Measurements from ENCODE around the gene OR6S1.

DNA sequence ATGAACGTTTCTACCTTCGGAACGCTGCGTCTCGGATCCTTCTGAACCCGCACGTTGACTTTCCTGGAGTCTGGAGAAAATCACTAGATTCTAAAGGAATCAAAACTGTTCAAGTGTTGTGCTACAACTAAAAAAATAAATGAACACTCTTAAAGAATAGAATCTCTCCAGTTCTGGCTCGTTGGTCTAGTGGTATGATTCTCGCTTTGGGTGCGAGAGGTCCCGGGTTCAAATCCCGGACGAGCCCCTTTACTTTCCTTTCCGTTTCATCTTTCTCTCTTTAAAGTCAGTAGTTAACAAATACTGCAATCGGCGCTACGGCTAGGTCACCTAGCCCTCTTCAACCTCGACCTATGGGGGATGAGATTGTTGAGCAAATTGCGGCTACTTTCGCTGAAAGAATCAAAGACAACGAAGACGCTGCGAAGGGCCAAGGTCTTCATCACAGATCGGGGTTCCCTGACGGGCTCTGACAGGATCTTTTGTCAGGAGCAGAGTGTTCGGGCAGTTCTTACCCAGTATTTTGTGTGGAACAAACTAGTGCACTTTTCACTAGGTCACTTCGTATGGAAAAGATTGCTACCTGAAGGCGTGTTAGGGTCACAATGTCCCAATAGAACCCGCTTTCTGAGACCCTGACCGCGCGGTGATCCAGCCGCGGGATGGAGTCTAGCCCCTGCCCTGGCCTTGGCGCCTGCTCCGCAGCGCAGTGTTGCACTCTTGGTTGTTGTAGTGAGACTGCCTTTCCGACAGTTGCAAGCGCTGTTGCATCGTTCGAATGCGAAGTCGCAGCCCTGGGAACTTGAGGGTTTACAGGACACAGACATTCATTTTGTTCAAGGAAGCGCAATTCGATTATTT is 8.4 kb downstream of the OR6S1 start:
- no peak for TF ChIP-seq POLR2A (IDR thresholded peaks at IDR 0.05)
- TF ChIP-seq, protein P1, sequence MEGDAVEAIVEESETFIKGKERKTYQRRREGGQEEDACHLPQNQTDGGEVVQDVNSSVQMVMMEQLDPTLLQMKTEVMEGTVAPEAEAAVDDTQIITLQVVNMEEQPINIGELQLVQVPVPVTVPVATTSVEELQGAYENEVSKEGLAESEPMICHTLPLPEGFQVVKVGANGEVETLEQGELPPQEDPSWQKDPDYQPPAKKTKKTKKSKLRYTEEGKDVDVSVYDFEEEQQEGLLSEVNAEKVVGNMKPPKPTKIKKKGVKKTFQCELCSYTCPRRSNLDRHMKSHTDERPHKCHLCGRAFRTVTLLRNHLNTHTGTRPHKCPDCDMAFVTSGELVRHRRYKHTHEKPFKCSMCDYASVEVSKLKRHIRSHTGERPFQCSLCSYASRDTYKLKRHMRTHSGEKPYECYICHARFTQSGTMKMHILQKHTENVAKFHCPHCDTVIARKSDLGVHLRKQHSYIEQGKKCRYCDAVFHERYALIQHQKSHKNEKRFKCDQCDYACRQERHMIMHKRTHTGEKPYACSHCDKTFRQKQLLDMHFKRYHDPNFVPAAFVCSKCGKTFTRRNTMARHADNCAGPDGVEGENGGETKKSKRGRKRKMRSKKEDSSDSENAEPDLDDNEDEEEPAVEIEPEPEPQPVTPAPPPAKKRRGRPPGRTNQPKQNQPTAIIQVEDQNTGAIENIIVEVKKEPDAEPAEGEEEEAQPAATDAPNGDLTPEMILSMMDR (IDR thresholded peaks at IDR 0.05) = no peak
